ENCODE measurements around the gene TIMP2. TPM values are rescaled to one million over a fixed set of nuclear protein-coding genes. Genes with fewer than 3 reads are reported as not detected.
A peak's percentile ranks its signal among the peaks of the same experiment; 100 is the strongest.
"Not testable (repeated sequence)": the region's sequence is repeated elsewhere in the genome, so short reads cannot be mapped to it uniquely, and the experiment has no call there.

The TIMP2 gene
- total and polyA plus RNA-seq, 8 donors, result 20.9 to 100.0 (median 47.2) TPM

- H3K27ac ChIP-seq, result peak overlapping the region in 4 of 5 donors; percentile 40 to 77 (median 61)
- no peaks in the 10 kb centered on the region for H3K27me3 ChIP-seq
- no peak for DNase-seq
- no peaks in the 10 kb centered on the region for H3K9me3 ChIP-seq
- TF ChIP-seq POLR2AphosphoS5 (IDR thresholded peaks at IDR 0.05), result no peak
- no peak for TF ChIP-seq POLR2A (IDR thresholded peaks at IDR 0.05)
- no peak for TF ChIP-seq EP300 (IDR thresholded peaks at IDR 0.05)
- TF ChIP-seq, protein P1, sequence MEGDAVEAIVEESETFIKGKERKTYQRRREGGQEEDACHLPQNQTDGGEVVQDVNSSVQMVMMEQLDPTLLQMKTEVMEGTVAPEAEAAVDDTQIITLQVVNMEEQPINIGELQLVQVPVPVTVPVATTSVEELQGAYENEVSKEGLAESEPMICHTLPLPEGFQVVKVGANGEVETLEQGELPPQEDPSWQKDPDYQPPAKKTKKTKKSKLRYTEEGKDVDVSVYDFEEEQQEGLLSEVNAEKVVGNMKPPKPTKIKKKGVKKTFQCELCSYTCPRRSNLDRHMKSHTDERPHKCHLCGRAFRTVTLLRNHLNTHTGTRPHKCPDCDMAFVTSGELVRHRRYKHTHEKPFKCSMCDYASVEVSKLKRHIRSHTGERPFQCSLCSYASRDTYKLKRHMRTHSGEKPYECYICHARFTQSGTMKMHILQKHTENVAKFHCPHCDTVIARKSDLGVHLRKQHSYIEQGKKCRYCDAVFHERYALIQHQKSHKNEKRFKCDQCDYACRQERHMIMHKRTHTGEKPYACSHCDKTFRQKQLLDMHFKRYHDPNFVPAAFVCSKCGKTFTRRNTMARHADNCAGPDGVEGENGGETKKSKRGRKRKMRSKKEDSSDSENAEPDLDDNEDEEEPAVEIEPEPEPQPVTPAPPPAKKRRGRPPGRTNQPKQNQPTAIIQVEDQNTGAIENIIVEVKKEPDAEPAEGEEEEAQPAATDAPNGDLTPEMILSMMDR (IDR thresholded peaks at IDR 0.05), result no peak
- H3K4me1 ChIP-seq, result peaks cover 21 to 96% (median 52%) of the 10 kb centered on the region in 4 donors
- intact Hi-C loops (cut with DNase I; ENCODE audit: low total_unique reads), result no loop called here
- WGBS, 5 donors, result 69 to 77% (median 76%) methylated on average over 21 of the region's 21 CpGs
- peaks cover 0 to 3% (median 0%) of the 10 kb centered on the region in 4 donors for H3K36me3 ChIP-seq
- H3K4me3 ChIP-seq, result no peak overlapping the region
These were observed 33.7 kb downstream of the TIMP2 start for GRCh38 chr17:78891406-78892061.

DNA sequence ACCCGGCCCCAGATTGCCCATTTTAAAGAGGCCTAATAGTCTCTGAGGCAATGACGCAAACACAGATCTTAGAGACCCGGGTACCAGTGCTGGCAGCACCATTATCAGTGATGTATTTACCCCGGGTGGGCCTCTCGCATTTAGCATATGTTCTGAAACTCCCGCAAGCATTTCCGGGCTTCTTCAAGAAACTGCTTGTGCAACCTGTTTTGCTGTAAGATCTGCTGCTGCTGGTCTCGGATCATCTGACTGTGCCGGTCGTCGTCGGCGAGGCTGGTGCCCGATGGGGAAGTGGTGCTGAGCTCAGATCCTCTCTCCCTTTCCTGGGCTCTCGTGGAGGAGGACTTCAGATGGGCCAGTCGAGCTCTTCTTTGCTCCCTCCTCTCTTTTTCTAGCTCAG, 34.7 kb downstream of the TIMP2 start:
- peak overlapping the region in 4 of 5 donors; percentile 54 to 77 (median 61) for H3K27ac ChIP-seq
- TF ChIP-seq POLR2AphosphoS5 (IDR thresholded peaks at IDR 0.05) (peak in 1 of 3 donors; percentile 28), EP300 (IDR thresholded peaks at IDR 0.05) (no peak), POLR2A (IDR thresholded peaks at IDR 0.05) (no peak)
- TF ChIP-seq, protein P1 (IDR thresholded peaks at IDR 0.05), result no peak
- intact Hi-C loops (cut with DNase I; ENCODE audit: low total_unique reads), result no loop called here

DNA sequence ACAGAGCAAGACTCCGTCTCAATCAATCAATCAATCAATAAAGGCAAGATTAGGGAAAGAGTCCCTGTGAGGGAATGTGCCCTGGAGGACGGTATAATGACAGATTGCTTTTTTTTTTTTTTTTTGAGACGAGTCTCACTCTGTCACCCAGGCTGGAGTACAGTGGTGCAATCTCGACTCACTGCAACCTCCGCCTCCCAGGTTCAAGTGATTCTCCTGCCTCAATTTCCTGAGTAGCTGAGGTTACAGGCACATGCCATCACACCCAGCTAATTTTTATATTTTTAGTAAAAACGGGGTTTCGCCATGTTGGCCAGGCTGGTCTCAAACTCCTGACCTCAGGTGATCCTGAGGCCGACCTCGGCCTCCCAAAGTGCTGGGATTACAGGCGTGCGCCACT, 35.1 kb downstream of the TIMP2 start:
- WGBS, 5 donors, result 86 to 96% (median 89%) methylated on average over 10 to 11 of the region's 11 CpGs
- intact Hi-C loops (cut with DNase I; ENCODE audit: low total_unique reads); H3K4me3 ChIP-seq; DNase-seq; H3K36me3 ChIP-seq; H3K27me3 ChIP-seq; H3K9me3 ChIP-seq: not testable (repeated sequence)
- peak overlapping the region in 4 of 5 donors; percentile 54 to 77 (median 61) for H3K27ac ChIP-seq
- H3K4me1 ChIP-seq, result peaks cover 16 to 96% (median 50%) of the 10 kb centered on the region in 4 donors

More for the DNA sequence above, 34.7 kb downstream of the TIMP2 start:
- Histone ChIP-seq H3K4me3 (no peak overlapping the region), H3K27me3 (no peaks in the 10 kb centered on the region), H3K9me3 (no peaks in the 10 kb centered on the region), H3K4me1 (peaks cover 14 to 96% (median 48%) of the 10 kb centered on the region in 4 donors), H3K36me3 (peaks cover 0 to 3% (median 0%) of the 10 kb centered on the region in 4 donors)
- peak; percentile 57 to 62 for DNase-seq
- WGBS, 5 donors, result 75 to 82% (median 80%) methylated on average over 14 to 16 of the region's 16 CpGs

DNA sequence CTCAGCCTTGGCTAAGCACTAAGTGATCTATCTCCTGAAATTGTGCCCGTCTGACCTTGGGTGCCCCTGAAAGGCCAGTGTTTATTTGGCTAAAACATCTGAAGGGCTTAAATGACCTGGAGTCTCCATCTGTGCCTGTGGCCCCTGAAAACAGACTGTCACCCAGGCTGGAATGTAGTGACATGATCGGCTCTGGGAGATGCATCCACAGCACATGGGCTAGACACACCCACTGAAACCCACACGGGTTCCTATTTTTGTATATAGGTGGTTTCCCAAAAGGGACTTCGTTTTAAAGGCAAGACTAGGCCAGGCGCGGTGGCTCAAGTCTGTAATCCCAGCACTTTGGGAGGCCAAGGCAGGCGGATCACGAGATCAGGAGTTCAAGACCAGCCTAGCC, 35.7 kb downstream of the TIMP2 start:
- Histone ChIP-seq H3K4me3 (no peak overlapping the region), H3K9me3 (no peaks in the 10 kb centered on the region), H3K36me3 (peaks cover 0 to 3% (median 0%) of the 10 kb centered on the region in 4 donors), H3K27ac (peak overlapping the region in 4 of 5 donors; percentile 54 to 77 (median 61)), H3K4me1 (peaks cover 22 to 96% (median 52%) of the 10 kb centered on the region in 4 donors), H3K27me3 (no peaks in the 10 kb centered on the region)
- intact Hi-C loops (cut with DNase I; ENCODE audit: low total_unique reads), result no loop called here
- 67 to 76% (median 69%) methylated on average over 8 of the region's 8 CpGs for WGBS, 5 donors
- no peak for DNase-seq
- TF ChIP-seq, protein P1 (IDR thresholded peaks at IDR 0.05), result no peak
- TF ChIP-seq POLR2AphosphoS5 (IDR thresholded peaks at IDR 0.05) (no peak), POLR2A (IDR thresholded peaks at IDR 0.05) (no peak), EP300 (IDR thresholded peaks at IDR 0.05) (no peak)
